C4-2B (cell line): ENCODE measurements around the gene BTLA.

ENCODE experiments used
- H3K27ac ChIP-seq: fragments of 450-650 bp; 2 replicates; pipeline ENCODE4 v1.5.1; 2017
- CTCF ChIP-seq: fragments of 450-650 bp; conservative IDR thresholded peaks from 2 replicates; pipeline ENCODE4 v1.5.1; 2017; ENCODE audit warnings: mild to moderate bottlenecking
- ZFX ChIP-seq: fragments of 450-650 bp; IDR thresholded peaks from 2 replicates; pipeline ENCODE4 v1.6.1; 2017

Gene BTLA

GRCh38 chr3:112514527-112515128 is 15.4 kb upstream of the BTLA start:
- H3K27ac ChIP-seq: no peak overlapping the region

GRCh38 chr3:112512320-112512719 is 13.0 kb upstream of the BTLA start:
- TF ChIP-seq ZFX: no peak
- TF ChIP-seq CTCF: no peak
- H3K27ac ChIP-seq: no peak overlapping the region

More at GRCh38 chr3:112514527-112515128, 15.4 kb upstream of the BTLA start:
- no peak for TF ChIP-seq ZFX
- TF ChIP-seq CTCF: no peak

DNA sequence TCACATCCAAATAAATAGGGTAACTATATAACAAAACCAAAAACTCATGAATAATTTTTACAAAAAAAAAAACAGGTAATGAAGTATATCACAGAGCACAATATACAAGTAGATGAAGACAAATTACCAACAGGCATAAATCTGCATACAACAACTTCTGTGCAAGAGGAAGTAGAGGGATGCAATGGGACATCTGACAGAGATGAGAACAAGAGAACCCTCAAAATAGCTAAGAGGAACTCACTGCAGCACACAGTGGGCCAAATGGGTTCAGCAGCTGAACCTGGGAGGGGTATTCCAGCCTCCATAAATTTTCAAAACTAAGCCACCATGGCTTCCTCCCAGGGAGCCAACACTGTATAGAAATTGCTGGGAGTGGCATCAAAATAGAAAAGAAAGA is 9.6 kb upstream of the BTLA start:
- no peak for TF ChIP-seq CTCF
- TF ChIP-seq ZFX: no peak
- no peak overlapping the region for H3K27ac ChIP-seq

GRCh38 chr3:112508261-112508660 is 9.0 kb upstream of the BTLA start:
- TF ChIP-seq ZFX: no peak
- TF ChIP-seq CTCF: no peak

GRCh38 chr3:112505907-112506306 is 6.6 kb upstream of the BTLA start:
- H3K27ac ChIP-seq: no peak overlapping the region
- no peak for TF ChIP-seq ZFX
- no peak for TF ChIP-seq CTCF

More at GRCh38 chr3:112508261-112508660, 9.0 kb upstream of the BTLA start:
- no peak overlapping the region for H3K27ac ChIP-seq

GRCh38 chr3:112504123-112504522 is 4.9 kb upstream of the BTLA start:
- no peak overlapping the region for H3K27ac ChIP-seq
- TF ChIP-seq ZFX: no peak
- no peak for TF ChIP-seq CTCF

GRCh38 chr3:112503304-112503972 is 4.2 kb upstream of the BTLA start:
- no peak overlapping the region for H3K27ac ChIP-seq
- no peak for TF ChIP-seq ZFX
- no peak for TF ChIP-seq CTCF
